Immature natural killer cell (primary cell): ENCODE measurements around the gene PPTC7. TPM values are rescaled to one million over a fixed set of nuclear protein-coding genes. Genes with fewer than 3 reads are reported as not detected.
"Not testable (repeated sequence)": the region's sequence is repeated elsewhere in the genome, so short reads cannot be mapped to it uniquely, and the experiment has no call there.

Source experiments
- DNase-seq, 3 donors: peaks; one replicate each; pipeline ENCODE4 v3.0.0; 2022; ENCODE audit warnings: mixed read lengths in 1 of 3
- H3K27ac Mint-ChIP-seq, 6 donors: one replicate each; pipeline ENCODE4 v1.8.0; 2020; ENCODE audit warnings: mixed read lengths in 6 of 6, mild to moderate bottlenecking in 5 of 6, inconsistent platforms in 4 of 6, moderate library complexity in 3 of 6
- H3K27me3 Mint-ChIP-seq, 3 donors: one replicate each; pipeline ENCODE4 v1.8.0; 2020 to 2021; ENCODE audit warnings: low read depth in 3 of 3, mild to moderate bottlenecking in 3 of 3, mixed read lengths in 3 of 3, moderate library complexity in 3 of 3, inconsistent platforms in 1 of 3
- H3K36me3 Mint-ChIP-seq, 3 donors: one replicate each; pipeline ENCODE4 v1.8.0; 2020; ENCODE audit warnings: mixed read lengths in 3 of 3, inconsistent platforms in 2 of 3, mild to moderate bottlenecking in 2 of 3
- H3K4me1 Mint-ChIP-seq, 2 donors: one replicate each; pipeline ENCODE4 v1.8.0; 2020; ENCODE audit warnings: inconsistent platforms in 2 of 2, mild to moderate bottlenecking in 2 of 2, mixed read lengths in 2 of 2, moderate library complexity in 1 of 2
- H3K4me3 Mint-ChIP-seq, 5 donors: one replicate each; pipeline ENCODE4 v1.8.0; 2020; ENCODE audit warnings: mild to moderate bottlenecking in 5 of 5, mixed read lengths in 5 of 5, inconsistent platforms in 3 of 5, moderate library complexity in 3 of 5
- H3K9me3 Mint-ChIP-seq, 6 donors: one replicate each; pipeline ENCODE4 v1.8.0; 2020; ENCODE audit warnings: mild to moderate bottlenecking in 6 of 6, mixed read lengths in 6 of 6, inconsistent platforms in 4 of 6, moderate library complexity in 3 of 6
- polyA plus RNA-seq, 3 donors: library from polyadenylated mRNA; unstranded; fragments of 300-500 nt; fragmentation: Illumina TruSeq; gene quantifications; one replicate each; pipeline ENCODE4 v1.2.3, GENCODE V29; 2021

PPTC7 gene
- polyA plus RNA-seq, 3 donors from 2014 or later = 7.8 to 11.5 (median 9.3) TPM

- Mint-ChIP-seq H3K9me3 (no peaks in the 10 kb centered on the region), H3K4me3 (peak overlapping the region in 4 of 5 donors; percentile 19 to 64 (median 34)), H3K4me1 (peaks cover 66 to 83% of the 10 kb centered on the region in 2 donors), H3K27ac (peak overlapping the region; percentile 38 to 87 (median 74)), H3K36me3 (no peaks in the 10 kb centered on the region), H3K27me3 (peaks cover 3 to 4% (median 4%) of the 10 kb centered on the region in 3 donors)
- no peak for DNase-seq
Observed at GRCh38 chr12:110563702-110564470, 19.2 kb downstream of the PPTC7 start.

- H3K9me3 Mint-ChIP-seq, H3K27me3 Mint-ChIP-seq, H3K36me3 Mint-ChIP-seq: not testable (repeated sequence)
- DNase-seq = peak; percentile 54 to 57 (median 57)
- H3K27ac Mint-ChIP-seq = peak overlapping the region; percentile 85 to 91 (median 90)
- peaks cover 69 to 82% of the 10 kb centered on the region in 2 donors for H3K4me1 Mint-ChIP-seq
- peak overlapping the region; percentile 70 to 83 (median 75) for H3K4me3 Mint-ChIP-seq
Observed at GRCh38 chr12:110562386-110562785, 20.7 kb downstream of the PPTC7 start.

- H3K27ac Mint-ChIP-seq = peak overlapping the region; percentile 47 to 92 (median 84)
- no peaks in the 10 kb centered on the region for H3K36me3 Mint-ChIP-seq
- H3K27me3 Mint-ChIP-seq = peaks cover 3 to 4% (median 4%) of the 10 kb centered on the region in 3 donors
- H3K9me3 Mint-ChIP-seq = no peaks in the 10 kb centered on the region
- H3K4me1 Mint-ChIP-seq = peaks cover 65 to 82% of the 10 kb centered on the region in 2 donors
- H3K4me3 Mint-ChIP-seq = peak overlapping the region; percentile 26 to 71 (median 39)
- DNase-seq = no peak
Observed at GRCh38 chr12:110561471-110562201, 21.5 kb downstream of the PPTC7 start.

GRCh38 chr12:110560946-110561345, 22.2 kb downstream of the PPTC7 start:
- Mint-ChIP-seq H3K36me3 (no peaks in the 10 kb centered on the region), H3K4me1 (peaks cover 63 to 82% of the 10 kb centered on the region in 2 donors), H3K27ac (peak overlapping the region; percentile 19 to 87 (median 70)), H3K9me3 (no peaks in the 10 kb centered on the region), H3K27me3 (peaks cover 3 to 4% (median 4%) of the 10 kb centered on the region in 3 donors), H3K4me3 (peak overlapping the region in 2 of 5 donors; percentile 18 to 57)
- DNase-seq = no peak

GRCh38 chr12:110560048-110560447, 23.1 kb downstream of the PPTC7 start:
- Mint-ChIP-seq H3K4me3 (no peak overlapping the region), H3K27ac (peak overlapping the region in 4 of 6 donors; percentile 56 to 87 (median 84)), H3K9me3 (no peaks in the 10 kb centered on the region), H3K36me3 (no peaks in the 10 kb centered on the region), H3K4me1 (peaks cover 65 to 82% of the 10 kb centered on the region in 2 donors), H3K27me3 (peaks cover 3 to 4% (median 4%) of the 10 kb centered on the region in 3 donors)
- no peak for DNase-seq

- H3K27me3 Mint-ChIP-seq, DNase-seq, H3K36me3 Mint-ChIP-seq, H3K9me3 Mint-ChIP-seq, H3K4me3 Mint-ChIP-seq: not testable (repeated sequence)
- Mint-ChIP-seq H3K4me1 (peaks cover 62 to 84% of the 10 kb centered on the region in 2 donors), H3K27ac (peak overlapping the region in 1 of 6 donors; percentile 42)
Observed at GRCh38 chr12:110558945-110559344, 24.2 kb downstream of the PPTC7 start.

- Mint-ChIP-seq H3K9me3 (no peaks in the 10 kb centered on the region), H3K27me3 (peaks cover 0 to 2% (median under 1%) of the 10 kb centered on the region in 3 donors), H3K36me3 (no peaks in the 10 kb centered on the region), H3K27ac (peak overlapping the region in 2 of 6 donors; percentile 14 to 20), H3K4me3 (no peak overlapping the region), H3K4me1 (peaks cover 49 to 71% of the 10 kb centered on the region in 2 donors)
- DNase-seq = no peak
Observed at GRCh38 chr12:110557300-110557699, 25.8 kb downstream of the PPTC7 start.

- Mint-ChIP-seq H3K4me3 (no peak overlapping the region), H3K4me1 (peaks cover 50 to 71% of the 10 kb centered on the region in 2 donors)
Observed at GRCh38 chr12:110556705-110557104, 26.4 kb downstream of the PPTC7 start.

GRCh38 chr12:110555577-110556406, 27.3 kb downstream of the PPTC7 start:
- H3K4me1 Mint-ChIP-seq = peaks cover 45 to 66% of the 10 kb centered on the region in 2 donors
- no peaks in the 10 kb centered on the region for H3K9me3 Mint-ChIP-seq
- peaks cover 0 to 2% (median 0%) of the 10 kb centered on the region in 3 donors for H3K36me3 Mint-ChIP-seq
- peak overlapping the region in 2 of 6 donors; percentile 43 to 57 for H3K27ac Mint-ChIP-seq
- DNase-seq = no peak
- no peak overlapping the region for H3K4me3 Mint-ChIP-seq
- H3K27me3 Mint-ChIP-seq = peaks cover 0 to 2% (median 0%) of the 10 kb centered on the region in 3 donors

More at GRCh38 chr12:110556705-110557104, 26.4 kb downstream of the PPTC7 start:
- DNase-seq = no peak
- Mint-ChIP-seq H3K27me3 (peaks cover 0 to 2% (median 0%) of the 10 kb centered on the region in 3 donors), H3K36me3 (no peaks in the 10 kb centered on the region), H3K27ac (peak overlapping the region in 5 of 6 donors; percentile 3 to 59 (median 55)), H3K9me3 (no peaks in the 10 kb centered on the region)

GRCh38 chr12:110554184-110554583, 28.9 kb downstream of the PPTC7 start:
- Mint-ChIP-seq H3K4me1 (peaks cover 44 to 74% of the 10 kb centered on the region in 2 donors), H3K27ac (no peak overlapping the region), H3K9me3 (no peaks in the 10 kb centered on the region), H3K27me3 (peaks cover 0 to 2% (median 0%) of the 10 kb centered on the region in 3 donors), H3K4me3 (no peak overlapping the region), H3K36me3 (peaks cover 0 to 11% (median 0%) of the 10 kb centered on the region in 3 donors)
- no peak for DNase-seq

GRCh38 chr12:110550981-110551380, 32.1 kb downstream of the PPTC7 start:
- H3K9me3 Mint-ChIP-seq = no peaks in the 10 kb centered on the region
- peaks cover 31 to 75% of the 10 kb centered on the region in 2 donors for H3K4me1 Mint-ChIP-seq
- no peak for DNase-seq
- H3K27ac Mint-ChIP-seq = peak overlapping the region in 2 of 6 donors; percentile 34 to 36
- H3K36me3 Mint-ChIP-seq = peaks cover 0 to 11% (median 0%) of the 10 kb centered on the region in 3 donors
- H3K4me3 Mint-ChIP-seq = no peak overlapping the region
- H3K27me3 Mint-ChIP-seq = peaks cover 0 to 2% (median 0%) of the 10 kb centered on the region in 3 donors

GRCh38 chr12:110549716-110550115, 33.4 kb downstream of the PPTC7 start:
- Mint-ChIP-seq H3K9me3 (no peaks in the 10 kb centered on the region), H3K27me3 (peaks cover 0 to 2% (median 2%) of the 10 kb centered on the region in 3 donors), H3K27ac (peak overlapping the region in 5 of 6 donors; percentile 3 to 81 (median 35)), H3K36me3 (peaks cover 0 to 16% (median 0%) of the 10 kb centered on the region in 3 donors), H3K4me3 (no peak overlapping the region), H3K4me1 (peaks cover 22 to 69% of the 10 kb centered on the region in 2 donors)
- DNase-seq = no peak

GRCh38 chr12:110548678-110549077, 34.4 kb downstream of the PPTC7 start:
- no peaks in the 10 kb centered on the region for H3K9me3 Mint-ChIP-seq
- H3K27me3 Mint-ChIP-seq = peaks cover 0 to 2% (median under 1%) of the 10 kb centered on the region in 3 donors
- H3K36me3 Mint-ChIP-seq = peaks cover 0 to 16% (median 0%) of the 10 kb centered on the region in 3 donors
- no peak overlapping the region for H3K4me3 Mint-ChIP-seq
- H3K27ac Mint-ChIP-seq = peak overlapping the region in 1 of 6 donors; percentile 43
- no peak for DNase-seq
- H3K4me1 Mint-ChIP-seq = peaks cover 23 to 66% of the 10 kb centered on the region in 2 donors
